ENCODE results near the gene MMS19.

MMS19 gene

GRCh38 chr10:97498076-97498840 is at the start of gene MMS19:
Gene MMS19 (minus strand): TSS chr10:97498422. CDS start chr10:97498384, 38 bp downstream.
- peaks cover 10 to 50% of the 10 kb centered on the region in 2 donors for H3K4me1 ChIP-seq (ENCODE audit: control insufficient read depth in 1 of 2, insufficient read depth in 2 of 2, low read length in 2 of 2)
- H3K9me3 ChIP-seq (ENCODE audit: control insufficient read depth in 1 of 2, low read length in 2 of 2): no peaks in the 10 kb centered on the region
- peak within 1 kb of the TSS; percentile 87 to 96 for H3K4me3 ChIP-seq (ENCODE audit: low read depth in 1 of 2, low read length in 2 of 2)
- no peaks in the 10 kb centered on the region for H3K36me3 ChIP-seq (ENCODE audit: control insufficient read depth in 1 of 2, insufficient read depth in 2 of 2, low read length in 2 of 2)
- peak within 1 kb of the TSS; percentile 93 for H3K27ac ChIP-seq (ENCODE audit: low read length)
- H3K27me3 ChIP-seq (ENCODE audit: low read depth, low read length): no peaks in the 10 kb centered on the region

DNA sequence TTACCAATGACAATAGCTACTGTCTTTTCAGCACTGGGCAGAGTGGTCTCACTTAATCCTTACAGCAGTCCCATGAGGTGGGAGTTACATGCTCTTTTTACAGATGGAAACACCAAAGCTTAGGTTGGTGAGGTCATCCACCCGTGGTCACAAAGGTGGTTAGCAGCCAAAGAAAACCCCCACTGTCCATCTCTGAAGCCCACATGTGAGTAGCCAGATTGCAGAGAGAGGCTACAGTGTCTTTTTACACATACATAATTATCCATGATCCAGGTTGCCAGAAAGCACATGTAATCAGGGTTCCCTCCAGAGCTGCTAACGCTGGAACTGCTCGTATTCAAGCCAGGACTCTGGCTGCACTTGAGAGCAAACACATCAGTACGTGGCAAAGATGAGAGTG is 49.7 kb upstream of the MMS19 start:
- Histone ChIP-seq H3K9me3 (ENCODE audit: control insufficient read depth in 1 of 2, low read length in 2 of 2) (no peaks in the 10 kb centered on the region), H3K36me3 (ENCODE audit: control insufficient read depth in 1 of 2, insufficient read depth in 2 of 2, low read length in 2 of 2) (peaks cover 0 to under 1% of the 10 kb centered on the region in 2 donors), H3K4me1 (ENCODE audit: control insufficient read depth in 1 of 2, insufficient read depth in 2 of 2, low read length in 2 of 2) (peaks cover 6 to 15% of the 10 kb centered on the region in 2 donors), H3K27ac (ENCODE audit: low read length) (no peak overlapping the region), H3K4me3 (ENCODE audit: low read depth in 1 of 2, low read length in 2 of 2) (no peak overlapping the region), H3K27me3 (ENCODE audit: low read depth, low read length) (no peaks in the 10 kb centered on the region)

DNA sequence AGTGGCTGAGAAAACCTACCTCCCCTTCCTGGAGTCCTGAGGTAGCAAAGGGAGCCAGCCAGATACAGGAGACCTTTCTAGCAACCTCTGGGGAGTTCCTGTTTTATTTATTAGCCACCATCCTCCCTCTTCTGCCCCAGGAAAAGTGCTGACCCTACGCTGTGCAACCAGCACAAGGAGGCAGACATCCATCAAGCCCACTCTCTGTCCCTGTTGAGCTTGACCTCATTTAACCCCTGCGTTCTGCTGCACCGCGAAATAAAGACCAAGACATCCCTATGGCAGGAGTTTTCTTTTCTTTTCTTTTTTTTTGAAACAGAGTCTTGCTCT is 49.0 kb upstream of the MMS19 start:
- Histone ChIP-seq H3K4me1 (ENCODE audit: control insufficient read depth in 1 of 2, insufficient read depth in 2 of 2, low read length in 2 of 2) (peaks cover 13 to 23% of the 10 kb centered on the region in 2 donors), H3K36me3 (ENCODE audit: control insufficient read depth in 1 of 2, insufficient read depth in 2 of 2, low read length in 2 of 2) (peaks cover 0 to 4% of the 10 kb centered on the region in 2 donors), H3K27me3 (ENCODE audit: low read depth, low read length) (no peaks in the 10 kb centered on the region), H3K9me3 (ENCODE audit: control insufficient read depth in 1 of 2, low read length in 2 of 2) (no peaks in the 10 kb centered on the region), H3K27ac (ENCODE audit: low read length) (no peak overlapping the region), H3K4me3 (ENCODE audit: low read depth in 1 of 2, low read length in 2 of 2) (no peak overlapping the region)

DNA sequence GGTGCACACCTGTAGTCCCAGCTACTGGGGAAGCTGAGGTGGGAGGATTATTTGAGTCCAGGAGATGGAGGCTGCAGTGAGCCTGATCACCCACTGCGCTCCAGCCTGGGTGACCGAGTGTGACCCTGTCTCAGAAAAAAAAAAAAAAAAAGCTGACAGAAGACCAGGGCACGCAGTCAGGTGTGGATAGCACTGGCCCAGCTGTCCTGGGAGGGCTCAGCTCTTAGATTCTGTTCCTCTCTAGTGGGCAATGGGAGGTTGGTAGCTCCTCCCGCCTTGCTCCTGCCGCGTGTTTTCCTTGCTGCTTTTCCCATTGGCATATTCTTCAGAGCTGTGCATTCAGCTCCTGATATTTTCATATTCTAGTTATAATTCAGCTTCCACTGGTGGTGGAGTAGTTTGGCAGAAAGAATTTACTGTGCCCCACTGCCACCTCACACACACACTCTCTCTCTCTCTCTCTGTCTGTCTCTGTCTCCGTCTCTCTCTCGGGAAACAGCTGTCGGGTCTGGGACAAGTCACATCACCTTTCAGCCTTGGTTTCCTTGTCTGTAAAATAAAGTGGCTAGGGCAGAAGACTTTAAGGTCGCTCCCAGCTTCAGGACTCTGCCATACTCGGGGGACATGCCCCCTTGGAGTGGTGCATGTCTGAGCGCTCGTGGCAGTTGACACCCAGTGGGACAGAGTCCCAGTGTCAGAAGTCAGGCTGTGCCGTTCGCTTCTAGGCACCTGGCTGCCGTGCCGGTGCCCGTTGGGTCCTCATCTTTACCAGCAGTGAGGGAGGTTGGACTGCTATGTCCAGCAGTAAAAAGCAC is 48.4 kb upstream of the MMS19 start:
- no peak overlapping the region for H3K4me3 ChIP-seq (ENCODE audit: low read depth in 1 of 2, low read length in 2 of 2)
- no peak overlapping the region for H3K27ac ChIP-seq (ENCODE audit: low read length)
- H3K27me3 ChIP-seq (ENCODE audit: low read depth, low read length): no peaks in the 10 kb centered on the region
- peaks cover 14 to 26% of the 10 kb centered on the region in 2 donors for H3K4me1 ChIP-seq (ENCODE audit: control insufficient read depth in 1 of 2, insufficient read depth in 2 of 2, low read length in 2 of 2)
- H3K36me3 ChIP-seq (ENCODE audit: control insufficient read depth in 1 of 2, insufficient read depth in 2 of 2, low read length in 2 of 2): peaks cover 0 to 4% of the 10 kb centered on the region in 2 donors
- H3K9me3 ChIP-seq (ENCODE audit: control insufficient read depth in 1 of 2, low read length in 2 of 2): no peaks in the 10 kb centered on the region

GRCh38 chr10:97543025-97543546 is 44.9 kb upstream of the MMS19 start:
- Histone ChIP-seq H3K4me1 (ENCODE audit: control insufficient read depth in 1 of 2, insufficient read depth in 2 of 2, low read length in 2 of 2) (peaks cover 14 to 26% of the 10 kb centered on the region in 2 donors), H3K9me3 (ENCODE audit: control insufficient read depth in 1 of 2, low read length in 2 of 2) (no peaks in the 10 kb centered on the region), H3K36me3 (ENCODE audit: control insufficient read depth in 1 of 2, insufficient read depth in 2 of 2, low read length in 2 of 2) (peaks cover 0 to 4% of the 10 kb centered on the region in 2 donors), H3K27ac (ENCODE audit: low read length) (peak overlapping the region; percentile 88), H3K27me3 (ENCODE audit: low read depth, low read length) (no peaks in the 10 kb centered on the region), H3K4me3 (ENCODE audit: low read depth in 1 of 2, low read length in 2 of 2) (no peak overlapping the region)

DNA sequence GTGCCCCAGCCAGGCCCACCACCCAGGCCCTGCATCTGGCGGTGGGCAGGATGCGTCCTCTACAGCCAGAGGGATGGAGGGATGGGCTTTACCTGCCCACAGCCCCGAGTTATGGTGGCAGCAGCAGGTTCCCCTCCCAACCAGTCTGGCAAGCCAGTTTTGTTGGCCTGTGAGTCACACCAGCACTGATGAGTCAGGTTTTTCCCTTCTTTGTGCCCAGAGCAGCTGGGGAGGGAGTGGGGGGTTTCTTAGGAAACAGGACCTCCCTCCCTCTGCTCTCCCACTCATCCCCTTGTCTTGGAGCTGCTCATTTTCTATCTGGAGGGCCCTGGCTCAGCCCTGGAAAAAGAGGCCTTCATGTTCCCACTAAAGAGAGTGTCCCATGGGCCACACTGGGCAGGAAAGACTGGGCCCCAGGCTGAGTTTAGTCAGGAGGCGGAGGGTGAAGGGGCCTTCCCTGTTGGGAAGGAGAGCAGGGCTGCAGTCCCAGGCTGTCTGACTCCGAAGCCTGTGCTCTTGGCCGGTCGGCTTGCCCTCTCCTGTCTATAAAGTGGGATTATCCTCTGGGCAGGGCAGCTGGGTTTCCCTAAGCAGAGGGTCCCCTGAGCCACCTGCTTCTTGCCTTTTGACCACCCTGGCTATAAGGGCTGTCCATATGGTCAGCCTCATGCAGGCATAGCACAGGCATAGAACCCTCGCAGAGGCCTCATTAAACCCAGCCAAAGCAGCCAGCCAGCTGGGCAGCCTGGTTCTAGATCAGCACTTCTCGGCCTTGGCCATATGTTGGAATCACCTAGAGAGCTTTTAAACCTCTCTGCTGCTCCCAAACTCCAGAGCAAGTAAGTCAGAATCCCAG is 44.2 kb upstream of the MMS19 start:
- H3K4me1 ChIP-seq (ENCODE audit: control insufficient read depth in 1 of 2, insufficient read depth in 2 of 2, low read length in 2 of 2): peaks cover 14 to 26% of the 10 kb centered on the region in 2 donors
- H3K27ac ChIP-seq (ENCODE audit: low read length): peak overlapping the region; percentile 88
- H3K9me3 ChIP-seq (ENCODE audit: control insufficient read depth in 1 of 2, low read length in 2 of 2): no peaks in the 10 kb centered on the region
- peak overlapping the region in 1 of 2 donors; percentile 31 for H3K4me3 ChIP-seq (ENCODE audit: low read depth in 1 of 2, low read length in 2 of 2)
- H3K27me3 ChIP-seq (ENCODE audit: low read depth, low read length): no peaks in the 10 kb centered on the region
- H3K36me3 ChIP-seq (ENCODE audit: control insufficient read depth in 1 of 2, insufficient read depth in 2 of 2, low read length in 2 of 2): peaks cover 0 to 4% of the 10 kb centered on the region in 2 donors

DNA sequence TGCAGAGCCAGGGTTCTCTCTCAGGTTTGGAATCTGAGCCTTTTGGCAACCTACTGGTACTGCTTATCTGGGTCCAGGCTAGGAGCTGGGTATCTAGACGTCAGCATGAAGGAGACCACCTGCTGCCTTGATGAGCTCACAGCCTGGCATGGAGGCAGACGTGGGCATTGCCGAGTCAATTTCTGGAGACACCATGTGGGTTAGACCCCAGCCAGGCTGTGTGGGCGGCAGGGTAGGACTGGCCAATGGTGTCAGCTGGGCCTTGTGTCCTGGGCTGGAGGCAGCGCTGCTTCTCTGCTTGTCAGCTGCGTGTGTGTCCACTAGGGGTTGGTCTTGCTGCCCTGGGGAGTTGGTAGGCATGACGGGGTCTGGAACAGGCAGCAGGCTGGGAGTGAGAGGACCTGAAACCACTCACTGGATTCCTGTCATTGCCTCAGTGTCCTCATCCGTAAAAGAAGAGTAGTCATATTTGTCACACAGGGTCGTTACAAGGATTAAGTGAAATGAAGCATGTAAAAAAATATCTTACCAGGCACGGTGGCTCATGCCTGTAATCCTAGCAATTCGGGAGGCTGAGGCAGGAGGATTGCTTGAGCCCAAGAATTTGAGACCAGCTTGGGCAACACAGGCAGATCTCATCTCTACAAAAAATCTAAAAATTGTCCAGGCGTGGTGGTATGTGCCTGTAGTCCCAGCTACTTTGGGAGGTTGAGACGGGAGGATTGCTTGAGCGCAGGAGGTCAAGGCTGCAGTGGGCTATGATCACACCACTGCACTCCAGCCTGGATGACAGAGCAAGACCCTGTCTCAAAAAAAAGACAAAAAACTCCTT is 42.7 kb upstream of the MMS19 start:
- H3K36me3 ChIP-seq (ENCODE audit: control insufficient read depth in 1 of 2, insufficient read depth in 2 of 2, low read length in 2 of 2): peaks cover 0 to 4% of the 10 kb centered on the region in 2 donors
- H3K9me3 ChIP-seq (ENCODE audit: control insufficient read depth in 1 of 2, low read length in 2 of 2): no peaks in the 10 kb centered on the region
- H3K27me3 ChIP-seq (ENCODE audit: low read depth, low read length): no peaks in the 10 kb centered on the region
- H3K27ac ChIP-seq (ENCODE audit: low read length): no peak overlapping the region
- H3K4me3 ChIP-seq (ENCODE audit: low read depth in 1 of 2, low read length in 2 of 2): no peak overlapping the region
- H3K4me1 ChIP-seq (ENCODE audit: control insufficient read depth in 1 of 2, insufficient read depth in 2 of 2, low read length in 2 of 2): peaks cover 14 to 26% of the 10 kb centered on the region in 2 donors

DNA sequence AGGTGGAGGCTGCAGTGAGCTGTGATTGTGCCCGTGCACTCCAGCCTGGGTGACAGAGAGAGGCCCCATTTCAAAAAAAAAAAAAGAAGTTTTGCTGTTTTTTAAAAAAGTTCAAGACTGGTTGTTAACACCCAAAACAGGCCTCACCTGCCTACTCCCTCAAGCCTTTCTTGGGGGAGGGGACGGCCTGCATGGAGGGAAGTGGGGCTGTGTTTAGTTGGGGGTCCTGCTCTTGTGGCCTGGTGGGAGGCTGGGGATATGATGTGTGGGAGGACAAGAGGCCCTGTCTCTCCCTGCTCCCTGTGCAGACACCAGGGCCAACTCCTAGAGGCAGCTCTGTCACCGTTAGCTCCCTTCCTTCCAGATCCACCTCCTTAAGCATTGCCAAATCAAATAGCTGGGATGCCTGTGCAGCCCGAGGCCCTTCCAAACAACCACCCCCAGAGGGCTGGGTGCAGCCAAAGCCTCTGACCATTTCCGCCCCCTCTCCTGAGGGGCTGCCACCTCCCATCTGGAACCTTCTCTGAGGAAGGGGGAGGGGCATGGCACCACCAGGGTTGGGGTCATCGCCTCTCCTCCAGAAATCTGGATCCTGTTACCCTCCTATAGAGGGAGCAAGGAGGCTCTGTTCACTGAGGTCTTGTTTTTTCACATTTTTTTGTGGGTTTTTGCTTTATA is 41.4 kb upstream of the MMS19 start:
- H3K4me3 ChIP-seq (ENCODE audit: low read depth in 1 of 2, low read length in 2 of 2): no peak overlapping the region
- H3K27me3 ChIP-seq (ENCODE audit: low read depth, low read length): no peaks in the 10 kb centered on the region
- peaks cover 0 to 4% of the 10 kb centered on the region in 2 donors for H3K36me3 ChIP-seq (ENCODE audit: control insufficient read depth in 1 of 2, insufficient read depth in 2 of 2, low read length in 2 of 2)
- no peaks in the 10 kb centered on the region for H3K9me3 ChIP-seq (ENCODE audit: control insufficient read depth in 1 of 2, low read length in 2 of 2)
- no peak overlapping the region for H3K27ac ChIP-seq (ENCODE audit: low read length)
- peaks cover 14 to 26% of the 10 kb centered on the region in 2 donors for H3K4me1 ChIP-seq (ENCODE audit: control insufficient read depth in 1 of 2, insufficient read depth in 2 of 2, low read length in 2 of 2)

DNA sequence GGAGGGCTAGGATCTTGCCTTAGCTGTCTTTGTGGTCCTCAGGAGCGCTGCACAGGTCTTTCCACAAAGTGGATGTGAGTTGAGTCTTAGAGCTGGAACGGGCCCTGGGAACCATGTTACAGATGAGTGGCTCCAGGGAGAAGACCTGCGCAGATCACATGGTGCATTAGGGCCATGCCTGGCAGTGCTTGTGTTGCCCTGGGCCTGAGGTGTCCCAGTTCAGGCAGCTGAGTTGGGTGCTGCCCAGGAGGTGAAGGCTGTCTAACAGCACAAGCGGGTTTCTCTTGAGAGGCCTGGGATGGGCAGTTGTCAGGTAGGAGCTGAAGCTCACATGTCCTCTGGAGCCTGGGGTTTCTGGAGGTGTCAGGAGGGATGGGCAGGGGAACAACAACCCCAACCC is 40.6 kb upstream of the MMS19 start:
- Histone ChIP-seq H3K27me3 (ENCODE audit: low read depth, low read length) (no peaks in the 10 kb centered on the region), H3K4me1 (ENCODE audit: control insufficient read depth in 1 of 2, insufficient read depth in 2 of 2, low read length in 2 of 2) (peaks cover 14 to 26% of the 10 kb centered on the region in 2 donors), H3K9me3 (ENCODE audit: control insufficient read depth in 1 of 2, low read length in 2 of 2) (no peaks in the 10 kb centered on the region), H3K27ac (ENCODE audit: low read length) (no peak overlapping the region), H3K36me3 (ENCODE audit: control insufficient read depth in 1 of 2, insufficient read depth in 2 of 2, low read length in 2 of 2) (peaks cover 0 to 4% of the 10 kb centered on the region in 2 donors), H3K4me3 (ENCODE audit: low read depth in 1 of 2, low read length in 2 of 2) (no peak overlapping the region)

GRCh38 chr10:97538411-97538810 is 40.2 kb upstream of the MMS19 start:
- H3K36me3 ChIP-seq (ENCODE audit: control insufficient read depth in 1 of 2, insufficient read depth in 2 of 2, low read length in 2 of 2): peaks cover 0 to 4% of the 10 kb centered on the region in 2 donors
- H3K27ac ChIP-seq (ENCODE audit: low read length): no peak overlapping the region
- H3K4me1 ChIP-seq (ENCODE audit: control insufficient read depth in 1 of 2, insufficient read depth in 2 of 2, low read length in 2 of 2): peaks cover 11 to 22% of the 10 kb centered on the region in 2 donors
- no peaks in the 10 kb centered on the region for H3K9me3 ChIP-seq (ENCODE audit: control insufficient read depth in 1 of 2, low read length in 2 of 2)
- no peaks in the 10 kb centered on the region for H3K27me3 ChIP-seq (ENCODE audit: low read depth, low read length)
- H3K4me3 ChIP-seq (ENCODE audit: low read depth in 1 of 2, low read length in 2 of 2): no peak overlapping the region

All from muscle layer of duodenum (tissue), 2 donors.